Measurements from ENCODE around the gene FAM117A.

DNA sequence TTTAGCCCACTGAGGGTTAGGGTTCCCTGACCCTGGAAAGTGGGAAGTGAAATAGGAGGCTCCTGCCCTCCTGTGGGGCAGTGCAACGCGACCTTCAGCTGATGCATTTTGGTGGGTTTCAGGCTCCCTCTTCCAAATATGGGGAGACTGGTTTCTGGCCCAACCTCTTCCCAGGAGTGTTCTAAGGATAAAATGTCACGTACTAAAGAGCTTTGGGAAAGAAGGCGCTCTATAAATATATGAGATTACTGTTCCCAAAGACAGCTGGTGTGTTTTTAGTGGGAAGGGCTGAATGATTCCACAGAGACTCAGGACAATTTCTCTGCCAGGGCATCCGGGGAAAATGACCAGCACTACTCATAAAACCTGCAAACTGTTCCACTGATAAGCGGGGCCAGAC is 65.9 kb downstream of the FAM117A start:
- no peak for TF ChIP-seq POLR2A (IDR thresholded peaks at IDR 0.05)
- TF ChIP-seq, protein P1, sequence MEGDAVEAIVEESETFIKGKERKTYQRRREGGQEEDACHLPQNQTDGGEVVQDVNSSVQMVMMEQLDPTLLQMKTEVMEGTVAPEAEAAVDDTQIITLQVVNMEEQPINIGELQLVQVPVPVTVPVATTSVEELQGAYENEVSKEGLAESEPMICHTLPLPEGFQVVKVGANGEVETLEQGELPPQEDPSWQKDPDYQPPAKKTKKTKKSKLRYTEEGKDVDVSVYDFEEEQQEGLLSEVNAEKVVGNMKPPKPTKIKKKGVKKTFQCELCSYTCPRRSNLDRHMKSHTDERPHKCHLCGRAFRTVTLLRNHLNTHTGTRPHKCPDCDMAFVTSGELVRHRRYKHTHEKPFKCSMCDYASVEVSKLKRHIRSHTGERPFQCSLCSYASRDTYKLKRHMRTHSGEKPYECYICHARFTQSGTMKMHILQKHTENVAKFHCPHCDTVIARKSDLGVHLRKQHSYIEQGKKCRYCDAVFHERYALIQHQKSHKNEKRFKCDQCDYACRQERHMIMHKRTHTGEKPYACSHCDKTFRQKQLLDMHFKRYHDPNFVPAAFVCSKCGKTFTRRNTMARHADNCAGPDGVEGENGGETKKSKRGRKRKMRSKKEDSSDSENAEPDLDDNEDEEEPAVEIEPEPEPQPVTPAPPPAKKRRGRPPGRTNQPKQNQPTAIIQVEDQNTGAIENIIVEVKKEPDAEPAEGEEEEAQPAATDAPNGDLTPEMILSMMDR (IDR thresholded peaks at IDR 0.05) = no peak
